ENCODE data around the gene TOB2. TPM values are rescaled to one million over a fixed set of nuclear protein-coding genes. Genes with fewer than 3 reads are reported as not detected.

TOB2 gene
- total and polyA plus RNA-seq, 2 donors (not counting 1 experiment from before 2014, with no cell fraction given), result 20.6 to 20.9 TPM

DNA sequence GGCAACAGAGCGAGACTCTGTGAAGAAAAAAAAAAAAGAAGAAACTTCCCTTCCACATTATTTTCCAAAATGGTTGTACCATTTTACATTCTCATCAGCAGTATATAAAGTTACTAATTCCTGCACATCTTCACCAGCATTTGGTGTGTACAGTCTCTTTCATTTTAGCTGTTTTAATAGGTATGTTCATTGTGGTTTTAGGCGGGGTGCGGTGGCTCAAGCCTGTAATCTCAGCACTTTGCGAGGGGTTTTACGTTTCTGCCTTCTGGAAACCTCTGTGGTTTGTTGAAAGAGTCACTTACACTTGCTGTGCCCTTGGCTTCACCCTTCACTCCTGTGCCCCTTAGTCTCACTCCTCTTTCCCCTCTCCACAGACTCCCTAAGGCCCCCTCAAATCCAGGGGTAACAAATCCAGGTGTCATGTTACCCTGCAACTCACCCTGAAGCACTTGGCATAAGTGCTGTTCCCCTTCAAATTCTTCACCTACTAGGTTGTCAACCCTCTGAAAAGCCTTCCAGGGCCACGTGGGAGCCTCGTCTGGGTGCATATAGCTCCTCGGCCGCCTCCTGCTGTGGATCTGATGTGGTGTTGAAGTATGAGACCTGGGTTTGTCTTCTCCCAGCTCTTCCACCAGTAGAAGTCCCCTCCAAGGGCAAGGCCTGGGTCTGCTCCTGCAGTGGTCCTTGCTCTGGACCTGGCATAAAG lies 20.8 kb downstream of the TOB2 start:
- TF ChIP-seq, protein P1, sequence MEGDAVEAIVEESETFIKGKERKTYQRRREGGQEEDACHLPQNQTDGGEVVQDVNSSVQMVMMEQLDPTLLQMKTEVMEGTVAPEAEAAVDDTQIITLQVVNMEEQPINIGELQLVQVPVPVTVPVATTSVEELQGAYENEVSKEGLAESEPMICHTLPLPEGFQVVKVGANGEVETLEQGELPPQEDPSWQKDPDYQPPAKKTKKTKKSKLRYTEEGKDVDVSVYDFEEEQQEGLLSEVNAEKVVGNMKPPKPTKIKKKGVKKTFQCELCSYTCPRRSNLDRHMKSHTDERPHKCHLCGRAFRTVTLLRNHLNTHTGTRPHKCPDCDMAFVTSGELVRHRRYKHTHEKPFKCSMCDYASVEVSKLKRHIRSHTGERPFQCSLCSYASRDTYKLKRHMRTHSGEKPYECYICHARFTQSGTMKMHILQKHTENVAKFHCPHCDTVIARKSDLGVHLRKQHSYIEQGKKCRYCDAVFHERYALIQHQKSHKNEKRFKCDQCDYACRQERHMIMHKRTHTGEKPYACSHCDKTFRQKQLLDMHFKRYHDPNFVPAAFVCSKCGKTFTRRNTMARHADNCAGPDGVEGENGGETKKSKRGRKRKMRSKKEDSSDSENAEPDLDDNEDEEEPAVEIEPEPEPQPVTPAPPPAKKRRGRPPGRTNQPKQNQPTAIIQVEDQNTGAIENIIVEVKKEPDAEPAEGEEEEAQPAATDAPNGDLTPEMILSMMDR (conservative IDR thresholded peaks at IDR 0.05 in 1 of 2, IDR thresholded peaks at IDR 0.05 in 1 of 2; ENCODE audit: low read depth in 1 of 2, low read length in 2 of 2), result no peak
- TF ChIP-seq EZH2 (IDR thresholded peaks at IDR 0.05; ENCODE audit: low read length, missing control alignments), result no peak
- no peak overlapping the region for H3K4me3 ChIP-seq (replicated peaks in 1 of 4; ENCODE audit: control extremely low read depth in 1 of 4, insufficient read depth in 1 of 4, low read depth in 3 of 4, low read length in 4 of 4)
- DNase-seq (ENCODE audit: low read depth in 2 of 2), result no peak
- no peaks in the 10 kb centered on the region for H3K79me2 ChIP-seq (ENCODE audit: control insufficient read depth, insufficient read depth, low read length)
- no peaks in the 10 kb centered on the region for H3K9me3 ChIP-seq (ENCODE audit: control insufficient read depth, insufficient read depth, low read depth, low read length)
- H3K36me3 ChIP-seq (ENCODE audit: control insufficient read depth, insufficient read depth, low read length), result no peaks in the 10 kb centered on the region
- H3K4me1 ChIP-seq (ENCODE audit: control insufficient read depth, extremely low read depth, insufficient read depth, low read length), result no peaks in the 10 kb centered on the region
- H4K20me1 ChIP-seq (ENCODE audit: control insufficient read depth, extremely low read depth, insufficient read depth, low read length), result no peaks in the 10 kb centered on the region
- no peak overlapping the region for H3K27ac ChIP-seq (ENCODE audit: insufficient read depth, low read length)
- no peaks in the 10 kb centered on the region for H3K27me3 ChIP-seq (ENCODE audit: control insufficient read depth, insufficient read depth, low read length)
- H3K4me2 ChIP-seq (ENCODE audit: extremely low read depth, insufficient read depth, low read length), result no peak overlapping the region
- H3K9ac ChIP-seq (ENCODE audit: insufficient read depth, low read length), result no peak overlapping the region
- no peak overlapping the region for H2AFZ ChIP-seq (ENCODE audit: low read length)

DNA sequence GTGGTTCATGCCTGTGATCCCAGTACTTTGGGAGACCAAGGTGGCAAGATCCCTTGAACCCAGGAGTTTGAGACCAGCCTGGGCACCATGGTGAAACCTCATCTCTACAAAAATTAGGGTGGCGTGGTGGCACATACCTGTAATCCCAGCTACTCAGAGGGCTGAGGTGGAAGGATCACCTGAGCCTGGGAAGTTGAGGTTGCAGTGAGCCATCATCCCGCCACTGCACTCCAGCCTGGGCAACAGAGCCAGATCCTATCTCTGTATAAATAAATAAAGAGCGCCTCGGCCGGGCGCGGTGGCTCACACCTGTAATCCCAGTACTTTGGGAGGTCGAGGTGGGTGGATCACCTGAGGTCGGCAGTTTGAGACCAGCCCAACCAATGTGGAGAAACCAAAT lies 27.9 kb downstream of the TOB2 start:
- Histone ChIP-seq H3K4me1 (ENCODE audit: control insufficient read depth, extremely low read depth, insufficient read depth, low read length) (peaks cover 8% of the 10 kb centered on the region), H3K9me3 (ENCODE audit: control insufficient read depth, insufficient read depth, low read depth, low read length) (no peaks in the 10 kb centered on the region), H4K20me1 (ENCODE audit: control insufficient read depth, extremely low read depth, insufficient read depth, low read length) (no peaks in the 10 kb centered on the region), H2AFZ (ENCODE audit: low read length) (no peak overlapping the region), H3K9ac (ENCODE audit: insufficient read depth, low read length) (no peak overlapping the region), H3K36me3 (ENCODE audit: control insufficient read depth, insufficient read depth, low read length) (no peaks in the 10 kb centered on the region), H3K79me2 (ENCODE audit: control insufficient read depth, insufficient read depth, low read length) (no peaks in the 10 kb centered on the region), H3K27ac (ENCODE audit: insufficient read depth, low read length) (no peak overlapping the region), H3K27me3 (ENCODE audit: control insufficient read depth, insufficient read depth, low read length) (no peaks in the 10 kb centered on the region), H3K4me3 (replicated peaks in 1 of 4; ENCODE audit: control extremely low read depth in 1 of 4, insufficient read depth in 1 of 4, low read depth in 3 of 4, low read length in 4 of 4) (no peak overlapping the region), H3K4me2 (ENCODE audit: extremely low read depth, insufficient read depth, low read length) (no peak overlapping the region)
- TF ChIP-seq, protein P1 (conservative IDR thresholded peaks at IDR 0.05 in 1 of 2, IDR thresholded peaks at IDR 0.05 in 1 of 2; ENCODE audit: low read depth in 1 of 2, low read length in 2 of 2), result no peak
- TF ChIP-seq EZH2 (IDR thresholded peaks at IDR 0.05; ENCODE audit: low read length, missing control alignments), result no peak
- no peak for DNase-seq (ENCODE audit: low read depth in 2 of 2)

DNA sequence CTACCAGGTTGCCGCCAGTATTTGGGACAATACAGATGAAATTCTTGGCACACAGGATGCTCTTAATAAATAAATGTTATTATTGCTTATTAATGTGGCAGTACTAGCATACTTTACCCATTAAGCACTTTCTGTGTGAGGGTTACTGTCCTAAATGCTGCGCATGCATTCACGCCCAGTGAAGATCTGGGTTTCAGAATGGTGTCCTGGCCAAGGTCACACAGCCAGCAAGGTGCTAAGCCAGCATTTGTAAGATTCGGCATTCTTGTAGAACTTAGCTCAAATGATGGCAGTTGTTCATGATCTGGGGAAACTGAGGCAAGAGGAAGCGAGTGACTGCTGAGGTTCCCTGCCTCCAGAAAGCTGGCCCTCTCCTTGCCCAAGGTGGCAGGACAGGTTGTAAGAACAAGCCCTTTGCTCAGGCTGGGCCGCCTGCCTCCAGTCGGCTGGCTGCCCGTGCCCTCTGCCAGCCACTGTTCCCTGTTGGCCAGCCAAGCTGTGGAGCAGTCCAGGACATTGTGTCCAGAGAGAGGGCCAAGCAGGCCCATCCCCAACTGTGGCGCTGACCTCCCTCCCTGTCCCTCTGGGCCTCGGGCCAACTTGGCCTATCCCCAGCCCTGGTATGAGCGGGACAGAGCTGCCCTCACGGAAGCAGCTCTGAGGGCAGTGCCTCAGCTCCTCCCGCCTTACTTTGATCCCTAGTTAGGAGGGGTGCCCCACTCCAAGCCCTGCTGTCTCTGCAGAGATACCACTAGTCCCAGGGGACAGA lies 28.8 kb downstream of the TOB2 start:
- H3K9me3 ChIP-seq (ENCODE audit: control insufficient read depth, insufficient read depth, low read depth, low read length), result no peaks in the 10 kb centered on the region
- no peaks in the 10 kb centered on the region for H3K36me3 ChIP-seq (ENCODE audit: control insufficient read depth, insufficient read depth, low read length)
- no peak for TF ChIP-seq EZH2 (IDR thresholded peaks at IDR 0.05; ENCODE audit: low read length, missing control alignments)
- TF ChIP-seq, protein P1 (conservative IDR thresholded peaks at IDR 0.05 in 1 of 2, IDR thresholded peaks at IDR 0.05 in 1 of 2; ENCODE audit: low read depth in 1 of 2, low read length in 2 of 2), result no peak
- no peaks in the 10 kb centered on the region for H4K20me1 ChIP-seq (ENCODE audit: control insufficient read depth, extremely low read depth, insufficient read depth, low read length)
- no peak overlapping the region for H3K9ac ChIP-seq (ENCODE audit: insufficient read depth, low read length)
- H3K27ac ChIP-seq (ENCODE audit: insufficient read depth, low read length), result no peak overlapping the region
- no peaks in the 10 kb centered on the region for H3K27me3 ChIP-seq (ENCODE audit: control insufficient read depth, insufficient read depth, low read length)
- no peak overlapping the region for H2AFZ ChIP-seq (ENCODE audit: low read length)
- no peak overlapping the region for H3K4me3 ChIP-seq (replicated peaks in 1 of 4; ENCODE audit: control extremely low read depth in 1 of 4, insufficient read depth in 1 of 4, low read depth in 3 of 4, low read length in 4 of 4)
- peak; percentile 11 to 39 for DNase-seq (ENCODE audit: low read depth in 2 of 2)
- no peaks in the 10 kb centered on the region for H3K79me2 ChIP-seq (ENCODE audit: control insufficient read depth, insufficient read depth, low read length)
- peaks cover 8% of the 10 kb centered on the region for H3K4me1 ChIP-seq (ENCODE audit: control insufficient read depth, extremely low read depth, insufficient read depth, low read length)
- H3K4me2 ChIP-seq (ENCODE audit: extremely low read depth, insufficient read depth, low read length), result no peak overlapping the region

Measured in fibroblast of lung (primary cell).